Dermis blood vessel endothelial cell (primary cell): Measurements from ENCODE around the gene MARS1. TPM values are rescaled to one million over a fixed set of nuclear protein-coding genes. Genes with fewer than 3 reads are reported as not detected.
"Not testable (repeated sequence)": the region's sequence is repeated elsewhere in the genome, so short reads cannot be mapped to it uniquely, and the experiment has no call there.

ENCODE experiments used
- DNase-seq: peaks from one replicate; pipeline ENCODE4 v3.0.0; 2010
- total RNA-seq: library from RNA; depleted of rRNA; stranded (reverse); fragments of >200 nt; gene quantifications from 2 replicates; pipeline ENCODE4 v1.2.3, GENCODE V29; 2014

The MARS1 gene
- total RNA-seq, 1 donor from 2014 or later, result 71.6 TPM

GRCh38 chr12:57553343-57554202 lies 65.7 kb downstream of the MARS1 start:
- DNase-seq, result no peak

- DNase-seq, result no peak
Measured at GRCh38 chr12:57554453-57554852, 66.6 kb downstream of the MARS1 start.

- no peak for DNase-seq
Measured at GRCh38 chr12:57554897-57555296, 67.0 kb downstream of the MARS1 start.

GRCh38 chr12:57558864-57559263 lies 71.0 kb downstream of the MARS1 start:
- DNase-seq, result no peak

- no peak for DNase-seq
Measured at GRCh38 chr12:57560516-57560915, 72.6 kb downstream of the MARS1 start.

- not testable (repeated sequence) for DNase-seq
Measured at GRCh38 chr12:57561117-57561516, 73.2 kb downstream of the MARS1 start.

GRCh38 chr12:57563358-57563757 lies 75.5 kb downstream of the MARS1 start:
- no peak for DNase-seq

- DNase-seq, result no peak
Measured at GRCh38 chr12:57564178-57564740, 76.4 kb downstream of the MARS1 start.

Other genes starting within 250 kb of the MARS1 start
- gene STAC3, start 236.9 kb upstream of the MARS1 start, total RNA-seq, result 0.65 TPM in 1 of 2 replicates, not detected in the other
- gene R3HDM2, start 57.0 kb upstream of the MARS1 start, total RNA-seq, result 8.8 and 9.8 TPM in 2 replicates
- not detected in 2 replicates for gene INHBC, start 53.3 kb upstream of the MARS1 start, total RNA-seq
- gene INHBE, start 32.8 kb upstream of the MARS1 start, total RNA-seq, result not detected in 2 replicates
- 0.17 and 0.47 TPM in 2 replicates for gene GLI1, start 28.3 kb upstream of the MARS1 start, total RNA-seq
- not detected in 2 replicates for gene ARHGAP9, start 8.2 kb upstream of the MARS1 start, total RNA-seq
- 7.5 and 11.4 TPM in 2 replicates for gene DDIT3, start 32.4 kb downstream of the MARS1 start, total RNA-seq
- 12.8 and 17.0 TPM in 2 replicates for gene MBD6, start 34.8 kb downstream of the MARS1 start, total RNA-seq
- gene DCTN2, start 59.1 kb downstream of the MARS1 start, total RNA-seq, result 109 and 113 TPM in 2 replicates
- gene KIF5A, start 62.0 kb downstream of the MARS1 start, total RNA-seq, result 0.09 and 0.17 TPM in 2 replicates
- 10.2 and 15.4 TPM in 2 replicates for gene PIP4K2C, start 103.1 kb downstream of the MARS1 start, total RNA-seq
- 1.9 and 2.4 TPM in 2 replicates for gene DTX3, start 116.8 kb downstream of the MARS1 start, total RNA-seq
- 0.68 and 0.74 TPM in 2 replicates for gene ARHGEF25, start 123.4 kb downstream of the MARS1 start, total RNA-seq
- gene B4GALNT1, start 145.1 kb downstream of the MARS1 start, total RNA-seq, result 0.14 TPM in 1 of 2 replicates, not detected in the other
- 284 and 481 TPM in 2 replicates for gene OS9, start 206.1 kb downstream of the MARS1 start, total RNA-seq